Measurements from ENCODE around the gene FMN1. TPM values are rescaled to one million over a fixed set of nuclear protein-coding genes. Genes with fewer than 3 reads are reported as not detected.

The FMN1 gene
- total and polyA plus RNA-seq, 2 of the 13 experiments (the other 11 are each of a cell fraction or from before 2014, with no cell fraction given) = 0.20 to 0.60 TPM

DNA sequence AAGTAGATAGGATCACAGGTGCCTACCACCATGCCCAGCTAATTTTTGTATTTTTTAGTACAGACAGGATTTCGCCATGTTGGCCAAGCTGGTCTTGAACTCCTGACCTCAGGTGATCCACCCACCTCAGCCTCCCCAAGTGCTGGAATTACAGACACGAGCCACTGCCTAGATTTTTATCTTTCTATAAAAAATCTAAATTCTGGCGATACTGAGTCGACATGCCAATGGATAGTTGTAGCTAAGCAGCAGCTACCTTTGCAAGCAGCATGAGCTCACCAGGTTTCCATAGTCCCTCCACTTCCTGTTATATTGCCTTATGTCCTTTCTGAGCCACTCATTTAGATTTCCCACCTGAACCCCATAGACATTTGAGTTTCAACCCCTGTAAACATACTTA, 13.1 kb upstream of the FMN1 start:
- ChIA-PET CTCF (ENCODE audit: low intra/inter-chr PET ratio, low total read pairs) (no interaction called here), POLR2A (no interaction called here)
- intact Hi-C loops (cut with micrococcal nuclease; ENCODE audit: unreplicated experiment) (no loop called here), in situ Hi-C loops (cut with HindIII; ENCODE audit: extremely low pct_ligation_motif_present, low pct_unique_long_range_greater_than_20kb) (no loop called here)
- BruUV-seq (replicated peaks) = no TSS peak
- Histone ChIP-seq H3K4me2 (ENCODE audit: low read depth, low read length) (no peak overlapping the region), H3K27ac (ENCODE audit: extremely low read length, insufficient read depth, low read length) (no peak overlapping the region), H3K4me1 (ENCODE audit: insufficient read depth, low read length) (no peaks in the 10 kb centered on the region), H3K9ac (ENCODE audit: insufficient read depth, low read depth, low read length) (no peak overlapping the region), H4K20me1 (ENCODE audit: insufficient read depth, low read length) (no peaks in the 10 kb centered on the region), H3K4me3 (replicated peaks in 1 of 3; ENCODE audit: insufficient read depth in 1 of 3, low read depth in 2 of 3, low read length in 3 of 3) (no peak overlapping the region), H3K27me3 (ENCODE audit: control insufficient read depth in 1 of 2, insufficient read depth in 2 of 2, low read length in 2 of 2) (no peaks in the 10 kb centered on the region), H3K9me3 (ENCODE audit: low read length) (no peaks in the 10 kb centered on the region), H3K79me2 (ENCODE audit: insufficient read depth, low read length) (no peaks in the 10 kb centered on the region), H3K36me3 (replicated peaks in 1 of 2; ENCODE audit: control insufficient read depth in 1 of 2, insufficient read depth in 2 of 2, low read length in 2 of 2) (no peaks in the 10 kb centered on the region), H2AFZ (ENCODE audit: low read length) (no peak overlapping the region)
- DNase-seq (ENCODE audit: low spot score) = no peak
- ATAC-seq = no peak
- no peak for FAIRE-seq
- whole genome bisulfite sequencing (ENCODE audit: low lambda C conversion rate) = 33% methylated on average over 4 of the region's 4 CpGs
- no peak for TF ChIP-seq CTCF (CRISPR knock-in tag; IDR thresholded peaks at IDR 0.05)
- TF ChIP-seq, protein P1, sequence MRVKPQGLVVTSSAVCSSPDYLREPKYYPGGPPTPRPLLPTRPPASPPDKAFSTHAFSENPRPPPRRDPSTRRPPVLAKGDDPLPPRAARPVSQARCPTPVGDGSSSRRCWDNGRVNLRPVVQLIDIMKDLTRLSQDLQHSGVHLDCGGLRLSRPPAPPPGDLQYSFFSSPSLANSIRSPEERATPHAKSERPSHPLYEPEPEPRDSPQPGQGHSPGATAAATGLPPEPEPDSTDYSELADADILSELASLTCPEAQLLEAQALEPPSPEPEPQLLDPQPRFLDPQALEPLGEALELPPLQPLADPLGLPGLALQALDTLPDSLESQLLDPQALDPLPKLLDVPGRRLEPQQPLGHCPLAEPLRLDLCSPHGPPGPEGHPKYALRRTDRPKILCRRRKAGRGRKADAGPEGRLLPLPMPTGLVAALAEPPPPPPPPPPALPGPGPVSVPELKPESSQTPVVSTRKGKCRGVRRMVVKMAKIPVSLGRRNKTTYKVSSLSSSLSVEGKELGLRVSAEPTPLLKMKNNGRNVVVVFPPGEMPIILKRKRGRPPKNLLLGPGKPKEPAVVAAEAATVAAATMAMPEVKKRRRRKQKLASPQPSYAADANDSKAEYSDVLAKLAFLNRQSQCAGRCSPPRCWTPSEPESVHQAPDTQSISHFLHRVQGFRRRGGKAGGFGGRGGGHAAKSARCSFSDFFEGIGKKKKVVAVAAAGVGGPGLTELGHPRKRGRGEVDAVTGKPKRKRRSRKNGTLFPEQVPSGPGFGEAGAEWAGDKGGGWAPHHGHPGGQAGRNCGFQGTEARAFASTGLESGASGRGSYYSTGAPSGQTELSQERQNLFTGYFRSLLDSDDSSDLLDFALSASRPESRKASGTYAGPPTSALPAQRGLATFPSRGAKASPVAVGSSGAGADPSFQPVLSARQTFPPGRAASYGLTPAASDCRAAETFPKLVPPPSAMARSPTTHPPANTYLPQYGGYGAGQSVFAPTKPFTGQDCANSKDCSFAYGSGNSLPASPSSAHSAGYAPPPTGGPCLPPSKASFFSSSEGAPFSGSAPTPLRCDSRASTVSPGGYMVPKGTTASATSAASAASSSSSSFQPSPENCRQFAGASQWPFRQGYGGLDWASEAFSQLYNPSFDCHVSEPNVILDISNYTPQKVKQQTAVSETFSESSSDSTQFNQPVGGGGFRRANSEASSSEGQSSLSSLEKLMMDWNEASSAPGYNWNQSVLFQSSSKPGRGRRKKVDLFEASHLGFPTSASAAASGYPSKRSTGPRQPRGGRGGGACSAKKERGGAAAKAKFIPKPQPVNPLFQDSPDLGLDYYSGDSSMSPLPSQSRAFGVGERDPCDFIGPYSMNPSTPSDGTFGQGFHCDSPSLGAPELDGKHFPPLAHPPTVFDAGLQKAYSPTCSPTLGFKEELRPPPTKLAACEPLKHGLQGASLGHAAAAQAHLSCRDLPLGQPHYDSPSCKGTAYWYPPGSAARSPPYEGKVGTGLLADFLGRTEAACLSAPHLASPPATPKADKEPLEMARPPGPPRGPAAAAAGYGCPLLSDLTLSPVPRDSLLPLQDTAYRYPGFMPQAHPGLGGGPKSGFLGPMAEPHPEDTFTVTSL (CRISPR knock-in tag; IDR thresholded peaks at IDR 0.05; ENCODE audit: borderline replicate concordance) = no peak
- TF ChIP-seq, protein P2, sequence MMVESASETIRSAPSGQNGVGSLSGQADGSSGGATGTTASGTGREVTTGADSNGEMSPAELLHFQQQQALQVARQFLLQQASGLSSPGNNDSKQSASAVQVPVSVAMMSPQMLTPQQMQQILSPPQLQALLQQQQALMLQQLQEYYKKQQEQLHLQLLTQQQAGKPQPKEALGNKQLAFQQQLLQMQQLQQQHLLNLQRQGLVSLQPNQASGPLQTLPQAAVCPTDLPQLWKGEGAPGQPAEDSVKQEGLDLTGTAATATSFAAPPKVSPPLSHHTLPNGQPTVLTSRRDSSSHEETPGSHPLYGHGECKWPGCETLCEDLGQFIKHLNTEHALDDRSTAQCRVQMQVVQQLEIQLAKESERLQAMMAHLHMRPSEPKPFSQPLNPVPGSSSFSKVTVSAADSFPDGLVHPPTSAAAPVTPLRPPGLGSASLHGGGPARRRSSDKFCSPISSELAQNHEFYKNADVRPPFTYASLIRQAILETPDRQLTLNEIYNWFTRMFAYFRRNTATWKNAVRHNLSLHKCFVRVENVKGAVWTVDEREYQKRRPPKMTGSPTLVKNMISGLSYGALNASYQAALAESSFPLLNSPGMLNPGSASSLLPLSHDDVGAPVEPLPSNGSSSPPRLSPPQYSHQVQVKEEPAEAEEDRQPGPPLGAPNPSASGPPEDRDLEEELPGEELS (CRISPR knock-in tag; IDR thresholded peaks at IDR 0.05) = no peak
- no peak for TF ChIP-seq WIZ (CRISPR knock-in tag; IDR thresholded peaks at IDR 0.05)
- TF ChIP-seq FOXM1 (CRISPR knock-in tag; IDR thresholded peaks at IDR 0.05) = no peak

All from HepG2 (cell line).